ENCODE measurements around the gene IGDCC3. TPM values are rescaled to one million over a fixed set of nuclear protein-coding genes. Genes with fewer than 3 reads are reported as not detected.

Gene IGDCC3
- total RNA-seq, 2 experiments from 2014 or later = not detected

- Mint-ChIP-seq H3K36me3 (no peaks in the 10 kb centered on the region), H3K27ac (no peak overlapping the region), H3K9me3 (no peaks in the 10 kb centered on the region), H3K4me3 (no peak overlapping the region), H3K27me3 (peaks cover 71% of the 10 kb centered on the region), H3K4me1 (peaks cover 12% of the 10 kb centered on the region)
- DNase-seq (no peak), ATAC-seq (ENCODE audit: low read depth) (no peak)
- POLR2A ChIA-PET = no interaction called here
Measured at GRCh38 chr15:65379986-65380385, 2.2 kb upstream of the IGDCC3 start.

- peaks cover 84% of the 10 kb centered on the region for H3K27me3 Mint-ChIP-seq
- no peaks in the 10 kb centered on the region for H3K36me3 Mint-ChIP-seq
- H3K27ac Mint-ChIP-seq = no peak overlapping the region
- H3K4me3 Mint-ChIP-seq = peak overlapping the region; percentile 77
- peaks cover 8% of the 10 kb centered on the region for H3K4me1 Mint-ChIP-seq
- POLR2A ChIA-PET = interaction anchor here (1.2 kb wide), 1 partner anchor 73 kb away, joined by 3 read pairs; the partner anchor contains the start of gene RNU5B-1
- DNase-seq = peak; percentile 46
- ATAC-seq (ENCODE audit: low read depth) = peak; percentile 37
- H3K9me3 Mint-ChIP-seq = no peaks in the 10 kb centered on the region
Measured at GRCh38 chr15:65377105-65377975, 462 bp downstream of the IGDCC3 start.

DNA sequence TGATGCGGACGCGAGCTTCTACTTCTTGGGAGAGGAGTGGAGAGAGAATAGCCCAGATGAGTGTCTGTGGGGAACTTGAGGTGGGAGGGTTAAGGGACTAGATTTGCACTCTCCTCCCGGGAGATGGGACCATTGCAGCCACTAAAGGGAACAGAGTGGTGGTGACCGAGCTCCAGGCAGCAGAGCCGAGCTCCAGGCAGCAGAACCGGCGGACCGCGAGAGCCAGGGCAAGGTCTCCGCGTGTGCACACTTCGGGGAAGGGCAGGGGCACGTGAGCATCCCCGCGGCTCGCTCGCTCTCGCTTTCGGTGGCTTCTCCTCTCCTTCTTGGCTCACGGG, 1.1 kb downstream of the IGDCC3 start:
- peaks cover 78% of the 10 kb centered on the region for H3K27me3 Mint-ChIP-seq
- peaks cover 8% of the 10 kb centered on the region for H3K4me1 Mint-ChIP-seq
- no peak overlapping the region for H3K27ac Mint-ChIP-seq
- peak overlapping the region; percentile 77 for H3K4me3 Mint-ChIP-seq
- DNase-seq (no peak), ATAC-seq (ENCODE audit: low read depth) (no peak)
- no peaks in the 10 kb centered on the region for H3K36me3 Mint-ChIP-seq
- POLR2A ChIA-PET = interaction anchor here (1.2 kb wide), 1 partner anchor 72 kb away, joined by 3 read pairs; the partner anchor contains the start of gene RNU5B-1
- H3K9me3 Mint-ChIP-seq = no peaks in the 10 kb centered on the region

DNA sequence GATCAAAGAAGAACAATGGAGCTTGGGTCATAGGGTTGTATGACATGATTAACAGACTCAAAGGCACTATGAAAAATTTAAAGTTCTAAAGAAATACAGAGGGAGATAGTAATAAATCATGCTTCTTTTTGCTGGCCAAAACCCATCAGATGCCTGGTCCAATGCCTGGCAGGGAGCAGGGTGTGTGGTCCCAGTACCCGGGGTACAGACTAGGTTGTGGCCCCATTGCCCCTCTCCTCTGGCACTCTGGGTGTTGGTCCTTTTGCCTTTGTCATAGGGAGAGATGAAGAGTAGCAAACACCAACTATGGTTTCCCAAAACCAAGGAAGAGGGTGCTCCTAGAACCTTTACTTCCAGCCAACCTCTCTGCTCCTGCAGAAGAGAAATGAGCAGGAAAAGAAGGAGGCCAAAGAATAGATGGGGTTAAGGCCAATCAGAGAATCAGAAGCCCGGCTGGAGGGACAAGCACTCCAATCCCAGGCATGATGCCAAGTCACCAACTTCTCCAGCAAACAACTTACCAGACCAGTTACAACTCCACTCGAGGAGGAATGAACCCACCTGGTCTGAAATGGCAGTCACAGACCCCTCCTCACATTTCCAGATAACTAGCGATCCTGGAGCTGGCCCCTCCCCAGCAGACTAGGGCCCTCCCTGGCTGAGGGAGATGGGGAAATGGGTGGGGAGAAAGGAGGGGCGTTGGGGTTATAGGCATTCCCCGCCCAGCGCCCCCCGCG, 1.8 kb downstream of the IGDCC3 start:
- Mint-ChIP-seq H3K27me3 (peaks cover 72% of the 10 kb centered on the region), H3K36me3 (no peaks in the 10 kb centered on the region), H3K9me3 (no peaks in the 10 kb centered on the region), H3K27ac (no peak overlapping the region), H3K4me3 (no peak overlapping the region), H3K4me1 (peaks cover 8% of the 10 kb centered on the region)
- ATAC-seq (ENCODE audit: low read depth) (no peak), DNase-seq (no peak)
- POLR2A ChIA-PET = no interaction called here

DNA sequence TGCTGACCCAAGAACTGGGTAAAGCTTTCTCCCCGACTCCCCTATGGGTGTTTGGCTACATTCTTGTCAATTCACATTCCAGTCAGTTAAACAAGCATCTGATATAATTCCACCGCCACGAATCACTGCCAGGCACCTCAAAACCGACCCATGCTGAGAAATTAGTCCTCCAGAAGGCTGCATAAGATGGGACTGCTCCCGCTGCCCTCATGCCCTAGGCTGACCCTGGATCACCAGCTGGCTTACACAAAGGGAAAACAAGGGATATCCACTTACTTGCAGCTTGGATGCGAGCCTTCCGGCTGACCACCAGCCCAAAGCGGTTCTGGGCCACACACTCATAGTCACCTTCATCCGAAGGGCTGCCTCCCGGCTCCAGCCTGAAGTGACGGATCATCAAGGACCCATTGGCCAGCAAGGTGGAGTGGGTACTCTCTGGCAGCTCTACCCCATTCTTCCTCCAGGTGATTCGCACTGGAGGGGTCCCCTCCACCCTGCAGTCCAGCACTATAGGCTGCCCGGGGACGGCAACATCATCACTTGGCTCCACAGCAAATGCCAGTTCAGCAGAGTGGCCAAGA, 2.9 kb downstream of the IGDCC3 start:
- DNase-seq (no peak), ATAC-seq (ENCODE audit: low read depth) (no peak)
- Mint-ChIP-seq H3K27me3 (peaks cover 61% of the 10 kb centered on the region), H3K4me1 (peaks cover 8% of the 10 kb centered on the region), H3K36me3 (no peaks in the 10 kb centered on the region), H3K9me3 (no peaks in the 10 kb centered on the region), H3K27ac (no peak overlapping the region), H3K4me3 (no peak overlapping the region)
- POLR2A ChIA-PET = no interaction called here

GRCh38 chr15:65374334-65374733, 3.5 kb downstream of the IGDCC3 start:
- H3K27ac Mint-ChIP-seq = no peak overlapping the region
- peaks cover 55% of the 10 kb centered on the region for H3K27me3 Mint-ChIP-seq
- POLR2A ChIA-PET = no interaction called here
- ATAC-seq (ENCODE audit: low read depth) (no peak), DNase-seq (no peak)
- H3K4me1 Mint-ChIP-seq = peaks cover 8% of the 10 kb centered on the region
- H3K9me3 Mint-ChIP-seq = no peaks in the 10 kb centered on the region
- no peak overlapping the region for H3K4me3 Mint-ChIP-seq
- H3K36me3 Mint-ChIP-seq = no peaks in the 10 kb centered on the region

- H3K27ac Mint-ChIP-seq = no peak overlapping the region
- POLR2A ChIA-PET = no interaction called here
- H3K9me3 Mint-ChIP-seq = no peaks in the 10 kb centered on the region
- H3K36me3 Mint-ChIP-seq = no peaks in the 10 kb centered on the region
- no peak overlapping the region for H3K4me3 Mint-ChIP-seq
- peaks cover 45% of the 10 kb centered on the region for H3K27me3 Mint-ChIP-seq
- ATAC-seq (ENCODE audit: low read depth) = no peak
- DNase-seq = no peak
- peaks cover 8% of the 10 kb centered on the region for H3K4me1 Mint-ChIP-seq
Measured at GRCh38 chr15:65373163-65373651, 4.6 kb downstream of the IGDCC3 start.

DNA sequence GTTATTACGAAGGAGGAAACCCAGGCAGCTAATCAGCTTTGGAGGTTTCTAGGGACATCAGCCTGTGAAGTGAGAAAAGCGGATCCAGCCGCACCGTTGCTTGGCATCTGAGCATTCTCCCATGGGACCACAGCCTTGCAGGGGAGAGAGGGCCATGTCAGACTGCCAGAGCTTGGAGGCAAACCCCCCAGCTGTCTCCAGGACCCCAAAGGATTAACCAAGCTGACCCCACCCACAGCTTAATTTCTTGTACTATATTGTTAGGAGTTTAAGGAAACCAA, 5.1 kb downstream of the IGDCC3 start:
- POLR2A ChIA-PET = interaction anchor here (0.6 kb wide), 1 partner anchor 26 kb away, joined by 3 read pairs; no protein-coding TSS in a partner anchor
- H3K9me3 Mint-ChIP-seq = no peaks in the 10 kb centered on the region
- no peak for DNase-seq
- H3K4me3 Mint-ChIP-seq = no peak overlapping the region
- peaks cover 8% of the 10 kb centered on the region for H3K4me1 Mint-ChIP-seq
- H3K27me3 Mint-ChIP-seq = peaks cover 44% of the 10 kb centered on the region
- no peak overlapping the region for H3K27ac Mint-ChIP-seq
- no peaks in the 10 kb centered on the region for H3K36me3 Mint-ChIP-seq
- no peak for ATAC-seq (ENCODE audit: low read depth)

GRCh38 chr15:65371976-65372786, 5.6 kb downstream of the IGDCC3 start:
- POLR2A ChIA-PET = interaction anchor here (0.6 kb wide), 1 partner anchor 27 kb away, joined by 3 read pairs; no protein-coding TSS in a partner anchor
- Mint-ChIP-seq H3K36me3 (no peaks in the 10 kb centered on the region), H3K9me3 (no peaks in the 10 kb centered on the region), H3K4me3 (no peak overlapping the region), H3K27me3 (peaks cover 43% of the 10 kb centered on the region), H3K4me1 (peaks cover 7% of the 10 kb centered on the region), H3K27ac (no peak overlapping the region)
- ATAC-seq (ENCODE audit: low read depth) (no peak), DNase-seq (no peak)

DNA sequence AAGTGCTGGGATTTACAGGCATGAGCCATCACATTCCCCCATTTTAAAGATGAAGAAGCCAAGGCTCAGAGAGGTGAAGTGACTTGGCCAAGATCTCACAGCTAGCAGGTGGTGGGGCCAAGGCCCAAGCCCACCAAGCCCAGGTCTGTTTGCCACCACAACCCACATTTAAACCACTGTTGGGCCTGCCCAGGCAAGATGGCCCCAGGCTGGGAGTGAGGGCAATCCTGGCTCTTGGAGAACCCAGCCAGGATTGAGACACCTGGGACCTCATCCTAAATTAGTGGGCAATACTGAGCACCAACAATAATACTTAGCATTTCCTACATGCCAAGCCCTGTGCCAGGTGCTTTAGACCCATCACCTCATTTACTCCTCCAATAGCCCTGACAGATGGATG, 6.9 kb downstream of the IGDCC3 start:
- POLR2A ChIA-PET = no interaction called here
- Mint-ChIP-seq H3K4me3 (no peak overlapping the region), H3K36me3 (no peaks in the 10 kb centered on the region), H3K9me3 (no peaks in the 10 kb centered on the region), H3K27me3 (peaks cover 31% of the 10 kb centered on the region), H3K27ac (no peak overlapping the region), H3K4me1 (no peaks in the 10 kb centered on the region)
- no peak for DNase-seq
- no peak for ATAC-seq (ENCODE audit: low read depth)

GRCh38 chr15:65369651-65370050, 8.2 kb downstream of the IGDCC3 start:
- ATAC-seq (ENCODE audit: low read depth) (no peak), DNase-seq (no peak)
- Mint-ChIP-seq H3K27ac (no peak overlapping the region), H3K4me1 (no peaks in the 10 kb centered on the region), H3K27me3 (peaks cover 19% of the 10 kb centered on the region), H3K4me3 (no peak overlapping the region), H3K36me3 (no peaks in the 10 kb centered on the region), H3K9me3 (no peaks in the 10 kb centered on the region)
- POLR2A ChIA-PET = no interaction called here

DNA sequence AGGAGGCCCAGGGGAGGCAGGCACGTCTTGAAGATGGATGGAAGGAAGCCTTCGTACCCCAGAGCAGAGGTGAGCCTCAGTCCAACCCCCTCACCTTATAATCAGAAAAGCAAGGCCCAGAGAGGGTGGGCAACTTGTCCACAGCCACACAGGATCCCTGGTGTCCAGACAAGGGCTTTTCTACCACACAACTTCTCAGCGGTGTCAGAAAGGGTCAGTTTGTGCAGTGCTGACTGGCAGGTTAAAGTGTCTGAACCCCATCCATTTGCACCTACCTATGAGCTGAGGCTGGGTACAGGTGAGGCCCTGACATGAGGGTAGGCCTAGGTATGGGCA, 8.6 kb downstream of the IGDCC3 start:
- DNase-seq (no peak), ATAC-seq (ENCODE audit: low read depth) (no peak)
- no peaks in the 10 kb centered on the region for H3K4me1 Mint-ChIP-seq
- H3K27ac Mint-ChIP-seq = no peak overlapping the region
- H3K9me3 Mint-ChIP-seq = no peaks in the 10 kb centered on the region
- POLR2A ChIA-PET = no interaction called here
- no peak overlapping the region for H3K4me3 Mint-ChIP-seq
- H3K36me3 Mint-ChIP-seq = no peaks in the 10 kb centered on the region
- H3K27me3 Mint-ChIP-seq = peaks cover 14% of the 10 kb centered on the region
